SK-N-SH (cell line): ENCODE results near the gene MAD1L1. TPM values are rescaled to one million over a fixed set of nuclear protein-coding genes. Genes with fewer than 3 reads are reported as not detected.

Source experiments
- CTCF ChIA-PET: fragments of 300-600, 350-600 bp; formaldehyde crosslinking; extraction: SDS; loops from one replicate; lab custom pipeline; 2021; lab: Yijun Ruan, JAX
- POLR2A ChIA-PET: fragments of 350-600 bp; sonication (Branson Sonifier 250); formaldehyde crosslinking; extraction: SDS; loops from one replicate; lab custom pipeline; 2020; ENCODE audit warnings: antibody characterized with exemption, inconsistent platforms; lab: Yijun Ruan, JAX
- DNase-seq: peaks from one replicate; pipeline ENCODE4 v3.0.0; 2012
- H2AFZ ChIP-seq: fragments of 200-600 bp; sonication (generic); 2 replicates; pipeline ENCODE4 v1.8.1; 2016; ENCODE audit warnings: antibody characterized with exemption, mild to moderate bottlenecking, low read depth
- H3F3A ChIP-seq: fragments of 200-600 bp; sonication (generic); replicated peaks from 2 replicates; pipeline ENCODE3; 2016; ENCODE audit warnings: antibody characterized with exemption, mild to moderate bottlenecking; ENCODE audit not compliant: insufficient read depth
- H3K27ac ChIP-seq, 2 experiments: fragments of 200-500 bp in 1 of 2; fragments of 200-600 bp in 1 of 2; sonication (Bioruptor generic) in 1 of 2; sonication (generic), shearing (Covaris generic) in 1 of 2; 2 replicates each; pipeline versions ENCODE4 v1.5.1 to v1.6.1; 2014 to 2016; ENCODE audit warnings: low read depth in 2 of 2, inconsistent platforms in 1 of 2, low read length in 1 of 2, mild to moderate bottlenecking in 1 of 2, mixed read lengths in 1 of 2
- H3K27me3 ChIP-seq: fragments of 200-600 bp; sonication (generic), shearing (Covaris generic); 2 replicates; pipeline ENCODE4 v1.6.1; 2016; ENCODE audit warnings: mixed run types; ENCODE audit not compliant: insufficient read depth
- H3K36me3 ChIP-seq, 2 experiments: fragments of 200-500 bp in 1 of 2; fragments of 200-600 bp in 1 of 2; sonication (Bioruptor generic) in 1 of 2; sonication (generic) in 1 of 2; replicated peaks in 1 of 2; 2 replicates each; pipeline versions ENCODE3 to v1.5.1; 2014 to 2016; ENCODE audit warnings: low read length in 1 of 2, mild to moderate bottlenecking in 1 of 2; ENCODE audit not compliant: insufficient read depth in 2 of 2, control insufficient read depth in 1 of 2
- H3K4me1 ChIP-seq, 2 experiments: fragments of 200-500 bp in 1 of 2; fragments of 200-600 bp in 1 of 2; sonication (Bioruptor generic) in 1 of 2; sonication (generic), shearing (Covaris generic) in 1 of 2; 2 replicates each; pipeline versions ENCODE4 v1.5.1 to v1.6.1; 2014 to 2016; ENCODE audit warnings: low read depth in 1 of 2, low read length in 1 of 2, mixed run types in 1 of 2; ENCODE audit not compliant: insufficient read depth in 2 of 2, control insufficient read depth in 1 of 2
- H3K4me2 ChIP-seq: fragments of 200-600 bp; sonication (generic), shearing (Covaris generic); 2 replicates; pipeline ENCODE4 v1.6.1; 2017; ENCODE audit warnings: mixed run types
- H3K4me3 ChIP-seq, 2 experiments: fragments of 200-500 bp in 1 of 2; fragments of 200-600 bp in 1 of 2; sonication (Bioruptor generic) in 1 of 2; sonication (generic), shearing (Covaris generic) in 1 of 2; 2 replicates each; pipeline versions ENCODE4 v1.5.1 to v1.8.1; 2014 to 2016; ENCODE audit warnings: low read depth in 2 of 2, inconsistent platforms in 1 of 2, low read length in 1 of 2, mild to moderate bottlenecking in 1 of 2, mixed read lengths in 1 of 2, moderate library complexity in 1 of 2
- H3K79me2 ChIP-seq: fragments of 200-600 bp; sonication (generic); 2 replicates; pipeline ENCODE4 v1.8.1; 2017; ENCODE audit warnings: mild to moderate bottlenecking; ENCODE audit not compliant: insufficient read depth
- H3K9ac ChIP-seq: fragments of 200-600 bp; sonication (generic); 2 replicates; pipeline ENCODE4 v1.6.1; 2017; ENCODE audit warnings: mixed run types
- H3K9me2 ChIP-seq: fragments of 200-600 bp; sonication (generic); 2 replicates; pipeline ENCODE4 v1.6.1; 2017; ENCODE audit warnings: mixed run types
- H3K9me3 ChIP-seq: fragments of 200-600 bp; sonication (generic); 2 replicates; pipeline ENCODE4 v1.6.1; 2017; ENCODE audit warnings: mixed run types, mild to moderate bottlenecking, moderate library complexity
- H4K20me1 ChIP-seq: fragments of 200-600 bp; sonication (generic); 2 replicates; pipeline ENCODE4 v1.6.1; 2017; ENCODE audit warnings: mild to moderate bottlenecking, mixed run types; ENCODE audit not compliant: insufficient read depth
- CHD2 ChIP-seq: fragments of 150-350 bp; IDR thresholded peaks from 2 replicates; pipeline ENCODE4 v1.6.1; 2018; ENCODE audit warnings: low read length; ENCODE audit not compliant: partially characterized antibody
- EP300 ChIP-seq, 2 experiments: IDR thresholded peaks; 2 replicates each; pipeline versions ENCODE4 v1.4.0 to v1.6.1; 2012; ENCODE audit warnings: borderline replicate concordance in 1 of 2, low read depth in 1 of 2, low read length in 1 of 2
- GABPA ChIP-seq: IDR thresholded peaks from 2 replicates; pipeline ENCODE4 v1.4.0; 2012; ENCODE audit warnings: low read depth, mild to moderate bottlenecking
- IRF3 ChIP-seq: fragments of 150-350 bp; IDR thresholded peaks from 2 replicates; pipeline ENCODE4 v1.6.1; 2016; ENCODE audit warnings: mild to moderate bottlenecking, low read depth, low read length
- MAX ChIP-seq: IDR thresholded peaks from 2 replicates; pipeline ENCODE4 v1.4.0; 2012; ENCODE audit warnings: low read depth
- REST ChIP-seq: IDR thresholded peaks from 2 replicates; pipeline ENCODE4 v1.6.1; 2012; ENCODE audit warnings: mild to moderate bottlenecking, low read depth, low read length, moderate library complexity
- RFX5 ChIP-seq: IDR thresholded peaks from 2 replicates; pipeline ENCODE4 v1.6.1; 2012; ENCODE audit warnings: mild to moderate bottlenecking, improper control_type of control experiment, low read length
- RXRA ChIP-seq: IDR thresholded peaks from 2 replicates; pipeline ENCODE4 v1.4.0; 2012; ENCODE audit warnings: low read depth, mild to moderate bottlenecking, borderline replicate concordance
- SMC3 ChIP-seq: IDR thresholded peaks from 2 replicates; pipeline ENCODE4 v1.6.1; 2012; ENCODE audit warnings: low read depth, low read length, improper control_type of control experiment
- USF1 ChIP-seq: IDR thresholded peaks from 2 replicates; pipeline ENCODE4 v1.4.0; 2012; ENCODE audit warnings: low read depth, borderline replicate concordance
- USF2 ChIP-seq: fragments of 150-350 bp; IDR thresholded peaks from 2 replicates; pipeline ENCODE4 v1.6.1; 2017; ENCODE audit warnings: antibody characterized with exemption, low read length, low read depth, borderline replicate concordance
- WGBS: methylation state at CpG from one replicate; pipeline ENCODE4 v1.1.6; 2017; ENCODE audit warnings: low lambda C conversion rate; 5-methylcytosine and 5-hydroxymethylcytosine counted together
- polyA plus RNA-seq, 3 experiments: library from polyadenylated mRNA; depleted of rRNA; stranded (reverse); fragments of >200 nt; gene quantifications; 2 replicates each; pipeline ENCODE4 v1.2.3, GENCODE V29; 2012

MAD1L1 gene
- polyA plus RNA-seq, 1 of the 3 experiments (the other 2 are of a cell fraction) = 46.2 TPM

- 95% methylated on average over 9 of the region's 13 CpGs for WGBS
Measured at GRCh38 chr7:1882451-1882850, 350.3 kb downstream of the MAD1L1 start.

More at GRCh38 chr7:1882451-1882850, 350.3 kb downstream of the MAD1L1 start:
- Histone ChIP-seq H3K4me1 (peaks cover 16 to 21% of the 10 kb centered on the region in 2 experiments; a peak in 3 of 4 replicates), H3K9me2 (no peaks in the 10 kb centered on the region), H3K4me3 (no peak overlapping the region), H3K79me2 (no peaks in the 10 kb centered on the region; the same call in 1 of the 2 replicates), H3K27me3 (no peaks in the 10 kb centered on the region)
- CTCF ChIA-PET = interaction anchor here (0.9 to 4.9 kb wide), 5 partner anchors 9 to 27 kb away, joined by 3 to 24 read pairs (median 8); no protein-coding TSS in a partner anchor
- no peak for TF ChIP-seq EP300 (IDR thresholded peaks at IDR 0.05; ENCODE audit: borderline replicate concordance in 1 of 2, low read depth in 1 of 2, low read length in 1 of 2)
- no peak for TF ChIP-seq SMC3
- no peak for TF ChIP-seq REST
- TF ChIP-seq MAX = no peak
- TF ChIP-seq RFX5 = no peak
- TF ChIP-seq USF1 = no peak
- TF ChIP-seq RXRA = no peak
- TF ChIP-seq USF2 = no peak
- TF ChIP-seq GABPA = no peak
- no peak for TF ChIP-seq IRF3
- TF ChIP-seq CHD2 = no peak
- TF ChIP-seq, all 33 proteins: peak for 0
- Histone ChIP-seq H4K20me1 (no peaks in the 10 kb centered on the region; the same call in 1 of the 2 replicates), H3K9me3 (peaks cover 14% of the 10 kb centered on the region; the same call in 1 of the 2 replicates), H3K4me2 (peak overlapping the region; percentile 38; the same call in 1 of the 2 replicates), H3K27ac (peak overlapping the region in 1 of 2 experiments; percentile 50; a peak in 2 of 4 replicates), H3K36me3 (no peaks in the 10 kb centered on the region), H3F3A (peaks cover 6% of the 10 kb centered on the region), H3K9ac (no peak overlapping the region; the same call in 1 of the 2 replicates), H2AFZ (no peak overlapping the region)
- POLR2A ChIA-PET = no interaction called here
- DNase-seq = no peak
